ENCODE results near the gene PVALB.

The PVALB gene

DNA sequence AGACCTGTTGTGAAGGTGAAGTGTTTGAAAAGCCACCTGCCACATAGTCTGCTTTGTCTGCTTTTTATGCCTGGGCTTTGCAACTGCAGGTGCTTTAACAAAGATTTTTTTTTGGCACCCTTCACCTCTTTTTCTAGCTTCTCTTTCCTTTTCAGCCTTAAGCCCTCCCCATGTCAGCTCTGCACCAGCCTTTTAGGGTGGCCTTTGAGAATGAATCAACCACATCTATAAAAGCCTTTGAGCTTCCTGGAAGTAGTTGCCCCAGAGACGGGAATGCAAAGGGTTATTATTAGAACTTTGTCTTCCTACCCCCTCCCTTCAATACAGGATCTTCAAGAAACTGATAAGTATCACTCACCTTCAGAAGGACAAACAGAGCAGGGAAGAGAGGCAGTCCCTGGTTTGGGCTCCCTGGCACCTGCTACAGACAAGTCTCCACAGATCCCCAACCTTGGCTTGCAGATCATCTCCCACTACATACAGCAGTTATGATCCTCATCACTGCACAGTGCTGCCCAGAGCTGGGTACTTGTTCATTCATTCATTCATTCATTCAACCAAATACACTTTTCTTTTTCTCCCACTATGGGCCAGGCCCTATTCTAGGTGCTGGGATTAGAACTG lies 8.0 kb downstream of the PVALB start:
- in situ Hi-C loops (cut with HindIII; ENCODE audit: low sequenced_read_pairs) = no loop called here
- TF ChIP-seq, protein P1, sequence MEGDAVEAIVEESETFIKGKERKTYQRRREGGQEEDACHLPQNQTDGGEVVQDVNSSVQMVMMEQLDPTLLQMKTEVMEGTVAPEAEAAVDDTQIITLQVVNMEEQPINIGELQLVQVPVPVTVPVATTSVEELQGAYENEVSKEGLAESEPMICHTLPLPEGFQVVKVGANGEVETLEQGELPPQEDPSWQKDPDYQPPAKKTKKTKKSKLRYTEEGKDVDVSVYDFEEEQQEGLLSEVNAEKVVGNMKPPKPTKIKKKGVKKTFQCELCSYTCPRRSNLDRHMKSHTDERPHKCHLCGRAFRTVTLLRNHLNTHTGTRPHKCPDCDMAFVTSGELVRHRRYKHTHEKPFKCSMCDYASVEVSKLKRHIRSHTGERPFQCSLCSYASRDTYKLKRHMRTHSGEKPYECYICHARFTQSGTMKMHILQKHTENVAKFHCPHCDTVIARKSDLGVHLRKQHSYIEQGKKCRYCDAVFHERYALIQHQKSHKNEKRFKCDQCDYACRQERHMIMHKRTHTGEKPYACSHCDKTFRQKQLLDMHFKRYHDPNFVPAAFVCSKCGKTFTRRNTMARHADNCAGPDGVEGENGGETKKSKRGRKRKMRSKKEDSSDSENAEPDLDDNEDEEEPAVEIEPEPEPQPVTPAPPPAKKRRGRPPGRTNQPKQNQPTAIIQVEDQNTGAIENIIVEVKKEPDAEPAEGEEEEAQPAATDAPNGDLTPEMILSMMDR (IDR thresholded peaks at IDR 0.05; ENCODE audit: low read depth, low read length, missing control alignments) = no peak

DNA sequence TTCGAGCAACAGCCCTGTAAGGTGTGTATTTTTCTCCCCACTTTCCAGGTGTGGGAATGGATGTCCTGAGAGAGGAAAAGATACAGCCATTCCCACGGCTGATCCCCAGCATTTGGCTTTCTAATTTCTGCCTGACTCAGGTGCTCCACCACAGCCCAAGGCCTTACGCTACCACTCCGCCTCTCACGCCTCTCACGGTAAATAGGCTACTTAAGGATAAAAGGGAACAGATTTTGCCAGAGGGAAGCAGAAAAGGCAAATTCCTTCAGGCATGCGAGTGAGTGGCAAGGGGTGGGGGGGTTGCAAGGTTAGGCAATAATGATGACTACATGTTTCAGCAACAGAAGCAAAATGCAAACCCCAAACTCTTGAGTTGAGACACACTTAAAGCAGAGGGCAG lies 9.2 kb downstream of the PVALB start:
- no peak for DNase-seq (ENCODE audit: low read depth)
- in situ Hi-C loops (cut with HindIII; ENCODE audit: low sequenced_read_pairs) = no loop called here
- TF ChIP-seq, protein P1 (IDR thresholded peaks at IDR 0.05; ENCODE audit: low read depth, low read length, missing control alignments) = no peak
- H3K4me3 ChIP-seq (ENCODE audit: low read depth, low read length) = no peak overlapping the region

More for the DNA sequence above, 8.0 kb downstream of the PVALB start:
- no peak overlapping the region for H3K4me3 ChIP-seq (ENCODE audit: low read depth, low read length)
- DNase-seq (ENCODE audit: low read depth) = no peak

DNA sequence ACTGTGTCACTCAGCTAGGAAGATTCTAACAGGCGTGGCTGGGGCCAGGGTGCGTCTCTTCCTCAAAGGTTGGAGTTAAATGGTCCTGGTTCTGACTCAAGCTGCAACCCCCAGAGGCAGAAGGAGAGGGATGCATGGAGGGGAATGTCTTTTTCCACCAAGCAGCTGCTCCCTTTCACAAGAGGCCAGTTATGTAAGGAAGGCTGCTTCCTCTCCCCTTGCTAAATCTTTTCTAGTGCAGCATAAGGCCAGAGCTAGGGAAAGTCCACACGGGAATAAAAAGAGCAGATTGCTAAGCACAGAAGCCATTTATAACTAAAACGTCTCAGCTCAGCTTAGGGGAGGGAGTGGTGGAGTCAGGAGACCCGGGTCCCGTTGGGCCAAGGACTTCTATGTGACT lies 10.0 kb downstream of the PVALB start:
- in situ Hi-C loops (cut with HindIII; ENCODE audit: low sequenced_read_pairs) = no loop called here
- no peak overlapping the region for H3K4me3 ChIP-seq (ENCODE audit: low read depth, low read length)
- no peak for DNase-seq (ENCODE audit: low read depth)
- TF ChIP-seq, protein P1 (IDR thresholded peaks at IDR 0.05; ENCODE audit: low read depth, low read length, missing control alignments) = no peak

DNA sequence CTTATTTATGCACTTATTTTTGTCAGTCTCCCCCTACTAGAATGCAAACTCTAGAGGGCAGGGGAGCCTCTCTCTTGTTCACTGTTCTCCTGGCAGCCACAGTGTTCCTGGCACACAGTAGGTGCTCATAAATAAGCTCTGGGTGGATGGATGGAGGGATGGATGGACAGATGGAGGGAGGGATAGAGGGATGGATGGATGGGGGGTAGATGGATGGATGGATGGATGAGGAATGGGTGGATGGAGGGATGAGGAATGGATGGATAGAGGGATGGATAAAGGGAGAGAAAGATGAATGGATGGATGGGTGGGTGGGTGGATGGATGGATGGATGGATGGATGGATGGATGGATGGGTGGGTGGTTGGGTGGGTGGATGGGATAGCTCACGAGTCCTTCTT lies 13.5 kb downstream of the PVALB start:
- no peak overlapping the region for H3K4me3 ChIP-seq (ENCODE audit: low read depth, low read length)
- in situ Hi-C loops (cut with HindIII; ENCODE audit: low sequenced_read_pairs) = no loop called here
- TF ChIP-seq, protein P1 (IDR thresholded peaks at IDR 0.05; ENCODE audit: low read depth, low read length, missing control alignments) = no peak
- no peak for DNase-seq (ENCODE audit: low read depth)

DNA sequence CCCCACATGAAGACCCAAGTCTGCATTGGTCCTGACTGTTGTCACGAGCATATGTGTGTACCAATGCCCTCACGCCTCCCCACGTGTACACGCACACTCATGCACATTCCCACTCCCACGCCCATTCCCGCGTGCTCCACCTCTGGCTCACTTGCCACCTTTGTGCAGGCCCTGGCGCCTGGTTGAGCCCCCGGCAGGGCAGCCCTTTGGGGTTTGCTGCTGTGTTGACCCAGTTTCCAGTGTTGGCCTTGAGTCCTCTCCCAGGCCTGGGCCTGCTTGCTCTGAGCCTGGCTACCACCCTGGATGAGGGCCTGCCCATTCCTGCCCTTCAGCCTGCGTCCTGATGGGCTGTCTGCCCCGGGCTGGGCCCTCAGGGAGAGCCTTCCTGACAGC lies 18.2 kb downstream of the PVALB start:
- no peak overlapping the region for H3K4me3 ChIP-seq (ENCODE audit: low read depth, low read length)
- no peak for DNase-seq (ENCODE audit: low read depth)
- TF ChIP-seq, protein P1 (IDR thresholded peaks at IDR 0.05; ENCODE audit: low read depth, low read length, missing control alignments) = no peak
- in situ Hi-C loops (cut with HindIII; ENCODE audit: low sequenced_read_pairs) = no loop called here

DNA sequence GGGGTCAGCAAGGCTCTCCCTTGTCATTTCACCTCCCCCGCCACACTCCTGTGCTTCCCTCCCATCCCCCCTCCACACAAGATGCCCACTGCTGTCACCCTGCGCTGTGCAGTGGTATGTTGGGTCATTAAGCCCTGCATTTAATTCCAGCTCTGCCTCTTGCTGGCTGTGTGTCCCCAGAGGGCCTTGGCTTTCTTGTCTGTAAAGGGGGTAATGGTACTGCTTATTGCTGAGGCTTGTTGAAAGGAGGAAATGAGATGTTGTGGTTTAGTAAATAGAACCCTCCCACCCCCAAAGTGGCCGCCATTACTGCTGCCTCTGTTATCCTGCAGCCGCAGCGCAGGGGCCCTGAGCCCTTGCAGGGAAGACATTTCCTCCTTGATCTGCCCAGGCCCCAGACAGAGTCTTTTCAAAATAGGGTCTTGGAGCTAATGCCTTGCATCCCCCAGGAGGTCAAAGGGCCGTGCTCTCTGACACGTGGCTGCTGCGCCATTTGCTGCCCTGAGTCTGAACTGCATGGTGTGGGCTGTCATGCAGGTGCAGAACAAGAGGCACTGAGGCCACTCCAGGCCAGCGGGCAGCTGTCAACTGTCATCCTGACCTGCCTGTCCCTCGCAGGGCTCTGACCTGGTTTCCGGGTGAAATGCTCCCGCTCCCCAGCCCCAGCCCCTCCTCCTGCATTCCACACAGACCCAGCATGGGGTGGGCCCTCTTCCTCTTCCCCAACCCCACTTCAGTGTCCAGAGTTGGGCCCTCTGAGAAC lies 18.7 kb downstream of the PVALB start:
- no peak for DNase-seq (ENCODE audit: low read depth)
- TF ChIP-seq, protein P1 (IDR thresholded peaks at IDR 0.05; ENCODE audit: low read depth, low read length, missing control alignments) = no peak
- no peak overlapping the region for H3K4me3 ChIP-seq (ENCODE audit: low read depth, low read length)
- in situ Hi-C loops (cut with HindIII; ENCODE audit: low sequenced_read_pairs) = no loop called here
